ENCODE data around the gene GPR157.

DNA sequence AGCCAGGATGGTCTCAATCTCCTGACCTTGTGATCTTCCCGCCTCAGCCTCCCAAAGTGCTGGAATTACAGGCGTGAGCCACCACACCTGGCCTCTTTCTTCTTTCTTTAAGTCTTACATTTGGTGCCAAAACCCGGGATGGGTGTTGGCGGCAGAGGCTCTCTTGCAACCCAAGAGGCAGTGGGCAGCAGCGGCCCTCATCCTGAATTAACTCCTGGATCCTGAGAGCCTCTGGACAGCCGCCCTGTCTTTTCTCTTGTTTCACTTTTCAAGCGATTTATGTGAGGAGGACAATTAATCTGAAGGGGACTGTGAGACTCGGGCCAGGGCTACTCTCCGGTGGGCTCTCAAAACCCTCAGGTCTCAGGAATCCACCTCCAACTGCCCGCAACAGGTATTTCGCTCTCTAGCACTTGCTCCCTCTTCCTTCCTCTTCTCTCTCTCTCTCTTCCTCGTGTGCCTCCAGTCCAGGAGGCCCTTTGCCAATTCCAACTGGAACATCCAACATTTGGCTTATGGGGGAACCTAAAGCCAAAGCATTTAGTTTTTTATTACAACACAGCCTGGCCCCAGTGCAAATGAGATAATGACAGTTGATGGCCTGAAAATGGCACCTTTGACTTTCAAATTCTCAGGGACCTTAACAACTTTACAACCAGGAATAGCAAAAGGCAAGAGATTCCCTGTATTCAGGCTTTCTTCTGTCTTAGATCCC is 41.3 kb downstream of the GPR157 start:
- TF ChIP-seq, protein P1, sequence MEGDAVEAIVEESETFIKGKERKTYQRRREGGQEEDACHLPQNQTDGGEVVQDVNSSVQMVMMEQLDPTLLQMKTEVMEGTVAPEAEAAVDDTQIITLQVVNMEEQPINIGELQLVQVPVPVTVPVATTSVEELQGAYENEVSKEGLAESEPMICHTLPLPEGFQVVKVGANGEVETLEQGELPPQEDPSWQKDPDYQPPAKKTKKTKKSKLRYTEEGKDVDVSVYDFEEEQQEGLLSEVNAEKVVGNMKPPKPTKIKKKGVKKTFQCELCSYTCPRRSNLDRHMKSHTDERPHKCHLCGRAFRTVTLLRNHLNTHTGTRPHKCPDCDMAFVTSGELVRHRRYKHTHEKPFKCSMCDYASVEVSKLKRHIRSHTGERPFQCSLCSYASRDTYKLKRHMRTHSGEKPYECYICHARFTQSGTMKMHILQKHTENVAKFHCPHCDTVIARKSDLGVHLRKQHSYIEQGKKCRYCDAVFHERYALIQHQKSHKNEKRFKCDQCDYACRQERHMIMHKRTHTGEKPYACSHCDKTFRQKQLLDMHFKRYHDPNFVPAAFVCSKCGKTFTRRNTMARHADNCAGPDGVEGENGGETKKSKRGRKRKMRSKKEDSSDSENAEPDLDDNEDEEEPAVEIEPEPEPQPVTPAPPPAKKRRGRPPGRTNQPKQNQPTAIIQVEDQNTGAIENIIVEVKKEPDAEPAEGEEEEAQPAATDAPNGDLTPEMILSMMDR (conservative IDR thresholded peaks at IDR 0.05; ENCODE audit: low read length), result no peak
- no peak for TF ChIP-seq EZH2phosphoT487 (IDR thresholded peaks at IDR 0.05; ENCODE audit: borderline replicate concordance, low read depth, low read length)
